ENCODE measurements around the gene ZC3H15. TPM values are rescaled to one million over a fixed set of nuclear protein-coding genes. Genes with fewer than 3 reads are reported as not detected.
A peak's percentile ranks its signal among the peaks of the same experiment; 100 is the strongest.
"Not testable (repeated sequence)": the region's sequence is repeated elsewhere in the genome, so short reads cannot be mapped to it uniquely, and the experiment has no call there.

Gene ZC3H15
- total RNA-seq, 6 experiments from 2014 or later: 20.7 to 41.2 (median 30.5) TPM

- no peak overlapping the region for H3K27ac ChIP-seq
- peak in 1 of 4 donors; percentile 37 for ATAC-seq
- no peak for TF ChIP-seq POLR2A (IDR thresholded peaks at IDR 0.05)
- TF ChIP-seq, protein P1, sequence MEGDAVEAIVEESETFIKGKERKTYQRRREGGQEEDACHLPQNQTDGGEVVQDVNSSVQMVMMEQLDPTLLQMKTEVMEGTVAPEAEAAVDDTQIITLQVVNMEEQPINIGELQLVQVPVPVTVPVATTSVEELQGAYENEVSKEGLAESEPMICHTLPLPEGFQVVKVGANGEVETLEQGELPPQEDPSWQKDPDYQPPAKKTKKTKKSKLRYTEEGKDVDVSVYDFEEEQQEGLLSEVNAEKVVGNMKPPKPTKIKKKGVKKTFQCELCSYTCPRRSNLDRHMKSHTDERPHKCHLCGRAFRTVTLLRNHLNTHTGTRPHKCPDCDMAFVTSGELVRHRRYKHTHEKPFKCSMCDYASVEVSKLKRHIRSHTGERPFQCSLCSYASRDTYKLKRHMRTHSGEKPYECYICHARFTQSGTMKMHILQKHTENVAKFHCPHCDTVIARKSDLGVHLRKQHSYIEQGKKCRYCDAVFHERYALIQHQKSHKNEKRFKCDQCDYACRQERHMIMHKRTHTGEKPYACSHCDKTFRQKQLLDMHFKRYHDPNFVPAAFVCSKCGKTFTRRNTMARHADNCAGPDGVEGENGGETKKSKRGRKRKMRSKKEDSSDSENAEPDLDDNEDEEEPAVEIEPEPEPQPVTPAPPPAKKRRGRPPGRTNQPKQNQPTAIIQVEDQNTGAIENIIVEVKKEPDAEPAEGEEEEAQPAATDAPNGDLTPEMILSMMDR (IDR thresholded peaks at IDR 0.05): peak; percentile 30 to 48 (median 39)
- WGBS (ENCODE audit: insufficient coverage, low coverage, low lambda C conversion rate, missing lambda C conversion rate): 63% methylated on average over 2 of the region's 2 CpGs
- H3K4me1 ChIP-seq: no peaks in the 10 kb centered on the region
- H3K4me3 ChIP-seq: no peak overlapping the region
- H3K9me3 ChIP-seq: no peaks in the 10 kb centered on the region
- DNase-seq: no peak
- intact Hi-C loops (cut with DNase I): no loop called here
- no peaks in the 10 kb centered on the region for H3K27me3 ChIP-seq
- H3K36me3 ChIP-seq: no peaks in the 10 kb centered on the region
These were observed 27.1 kb upstream of the ZC3H15 start for GRCh38 chr2:186459009-186459408.

GRCh38 chr2:186460465-186460864, 25.6 kb upstream of the ZC3H15 start:
- Histone ChIP-seq H3K27me3 (no peaks in the 10 kb centered on the region), H3K4me3 (no peak overlapping the region), H3K9me3 (no peaks in the 10 kb centered on the region), H3K27ac (no peak overlapping the region), H3K36me3 (no peaks in the 10 kb centered on the region), H3K4me1 (no peaks in the 10 kb centered on the region)
- intact Hi-C loops (cut with DNase I): no loop called here
- ATAC-seq (peak; percentile 55 to 67 (median 58)), DNase-seq (no peak)
- TF ChIP-seq, protein P1 (IDR thresholded peaks at IDR 0.05): peak; percentile 31 to 53 (median 38)
- no peak for TF ChIP-seq POLR2A (IDR thresholded peaks at IDR 0.05)
- WGBS (ENCODE audit: insufficient coverage, low coverage, low lambda C conversion rate, missing lambda C conversion rate): 26% methylated on average over 1 of the region's 1 CpG

GRCh38 chr2:186466743-186467142, 19.3 kb upstream of the ZC3H15 start:
- ATAC-seq: no peak
- no peaks in the 10 kb centered on the region for H3K9me3 ChIP-seq
- TF ChIP-seq POLR2A (IDR thresholded peaks at IDR 0.05): no peak
- TF ChIP-seq, protein P1 (IDR thresholded peaks at IDR 0.05): no peak
- no peaks in the 10 kb centered on the region for H3K27me3 ChIP-seq
- no peak for DNase-seq
- intact Hi-C loops (cut with DNase I): no loop called here
- no peaks in the 10 kb centered on the region for H3K36me3 ChIP-seq
- H3K27ac ChIP-seq: no peak overlapping the region
- H3K4me1 ChIP-seq: no peaks in the 10 kb centered on the region
- no peak overlapping the region for H3K4me3 ChIP-seq

- 100% methylated on average over 2 of the region's 2 CpGs for WGBS (ENCODE audit: insufficient coverage, low coverage, low lambda C conversion rate, missing lambda C conversion rate)
- H3K9me3 ChIP-seq: no peaks in the 10 kb centered on the region
- ATAC-seq (no peak), DNase-seq (no peak)
- intact Hi-C loops (cut with DNase I): no loop called here
- H3K4me1 ChIP-seq: no peaks in the 10 kb centered on the region
- no peaks in the 10 kb centered on the region for H3K36me3 ChIP-seq
- no peak overlapping the region for H3K4me3 ChIP-seq
- H3K27me3 ChIP-seq: no peaks in the 10 kb centered on the region
- TF ChIP-seq POLR2A (IDR thresholded peaks at IDR 0.05): no peak
- TF ChIP-seq, protein P1 (IDR thresholded peaks at IDR 0.05): no peak
- no peak overlapping the region for H3K27ac ChIP-seq
These were observed 18.6 kb upstream of the ZC3H15 start for GRCh38 chr2:186467421-186467820.

- intact Hi-C loops (cut with DNase I); H3K36me3 ChIP-seq; H3K9me3 ChIP-seq; H3K27me3 ChIP-seq; H3K27ac ChIP-seq; ATAC-seq; H3K4me3 ChIP-seq; H3K4me1 ChIP-seq: not testable (repeated sequence)
- DNase-seq: peak in 1 of 3 donors; percentile 42
- WGBS (ENCODE audit: insufficient coverage, low coverage, low lambda C conversion rate, missing lambda C conversion rate): 90% methylated on average over 2 of the region's 49 CpGs
These were observed 13.2 kb upstream of the ZC3H15 start for GRCh38 chr2:186472722-186473493.

DNA sequence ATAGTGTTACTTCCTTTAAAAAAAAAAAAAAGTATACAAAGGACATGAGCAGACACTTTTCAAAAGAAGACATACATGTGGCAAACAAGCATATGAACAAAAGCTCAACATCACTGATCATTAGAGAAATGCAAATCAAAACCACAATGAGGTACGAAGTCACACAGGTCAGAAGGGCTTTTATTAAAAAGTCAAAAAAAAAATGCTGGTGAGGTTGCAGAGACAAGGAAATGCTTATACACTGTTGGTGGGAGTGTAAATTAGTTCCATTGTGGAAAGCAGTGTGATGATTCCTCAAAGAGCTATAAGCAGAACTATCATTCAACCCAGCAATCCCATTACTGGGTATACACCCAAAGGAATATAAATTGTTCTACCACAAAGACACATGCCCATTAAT, 11.8 kb upstream of the ZC3H15 start:
- intact Hi-C loops (cut with DNase I); H3K9me3 ChIP-seq; H3K4me1 ChIP-seq; H3K36me3 ChIP-seq; DNase-seq; H3K4me3 ChIP-seq; H3K27me3 ChIP-seq; H3K27ac ChIP-seq; ATAC-seq: not testable (repeated sequence)
- WGBS (ENCODE audit: insufficient coverage, low coverage, low lambda C conversion rate, missing lambda C conversion rate): no CpG with 5 or more reads among the region's 1 CpG

Measured in right lobe of liver (tissue), 6 donors.